GM12873 (cell line): ENCODE data around the gene BAHCC1.

Experiments
- CTCF ChIP-seq: IDR thresholded peaks from 2 replicates; pipeline ENCODE4 v1.5.1; 2012; ENCODE audit warnings: low read depth, mild to moderate bottlenecking, moderate library complexity, low read length, control low read depth; ENCODE audit not compliant: insufficient read depth; ENCODE audit errors: missing control alignments

The BAHCC1 gene

DNA sequence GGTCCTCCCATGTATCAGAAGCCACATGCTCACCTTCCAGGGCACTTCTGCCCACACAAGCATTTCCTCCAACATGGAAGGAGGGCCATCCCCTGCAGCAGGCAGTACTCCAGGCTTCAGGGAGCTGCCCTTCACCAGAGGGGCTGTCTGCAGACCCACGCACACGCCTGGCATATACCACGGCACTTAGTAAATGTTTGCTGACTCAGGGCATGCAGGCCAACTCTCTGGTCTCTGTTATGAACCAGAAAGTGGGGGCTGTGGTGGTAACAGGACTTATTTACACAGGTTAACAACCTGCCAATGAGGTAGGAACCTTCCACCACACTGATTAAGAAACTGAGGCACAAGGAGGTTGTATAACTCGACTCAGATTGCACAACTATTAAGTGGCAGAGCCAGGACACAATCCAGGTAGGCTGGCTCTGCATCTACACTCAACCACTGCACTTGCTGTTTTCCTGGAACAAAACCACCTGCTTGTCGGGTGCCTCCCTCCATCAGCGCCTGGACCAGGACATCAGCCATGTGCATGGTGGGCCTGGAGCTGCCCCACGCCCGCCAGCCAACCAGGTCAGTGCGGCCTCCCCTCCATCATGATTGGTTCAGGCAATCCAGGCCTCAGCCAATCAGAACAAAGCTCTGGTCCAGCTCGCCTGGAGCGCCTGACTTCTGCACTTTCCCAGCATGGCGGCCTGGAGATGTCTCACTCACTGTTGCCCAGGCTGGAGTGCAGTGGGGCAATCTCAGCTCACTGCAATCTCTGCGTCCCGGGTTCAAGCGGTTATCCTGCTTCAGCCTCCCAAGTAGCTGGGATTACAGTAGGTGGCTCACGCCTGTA is 98.2 kb downstream of the BAHCC1 start:
- TF ChIP-seq CTCF = no peak

DNA sequence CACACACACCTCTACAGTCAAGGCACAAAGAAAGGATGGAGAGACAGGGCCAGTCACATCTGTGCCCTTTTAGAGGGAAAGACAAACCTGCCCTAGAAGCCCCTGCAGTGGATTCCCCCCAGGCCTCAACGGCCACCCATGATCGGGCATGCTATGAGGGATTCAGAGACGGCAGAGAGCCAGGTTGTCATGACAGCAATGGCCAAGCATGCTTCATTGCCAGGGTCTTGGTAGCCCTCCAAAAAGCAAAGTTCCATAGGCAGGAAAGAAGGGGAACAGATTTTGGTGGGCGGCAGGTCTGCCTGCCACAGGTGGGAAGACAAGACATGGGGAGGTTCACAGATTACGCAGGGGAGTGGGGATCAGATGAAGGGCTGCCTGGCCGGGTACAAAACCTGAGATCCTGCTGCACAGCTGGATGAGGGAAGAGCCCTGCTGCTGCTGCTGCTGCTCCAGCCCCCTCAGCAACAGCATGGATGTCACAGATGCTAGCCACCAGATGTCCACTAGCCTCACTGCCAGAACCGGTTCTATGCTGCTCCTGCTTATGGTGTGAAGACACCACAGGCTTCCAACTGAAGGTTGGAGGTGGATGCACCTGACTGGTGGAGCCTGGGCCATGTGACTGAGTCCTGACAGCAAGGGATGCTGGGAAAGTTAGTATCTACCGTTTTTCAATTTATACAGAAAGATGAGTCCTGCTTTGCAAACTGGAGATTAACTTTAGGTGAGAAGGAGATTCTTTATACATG is 99.5 kb downstream of the BAHCC1 start:
- no peak for TF ChIP-seq CTCF

DNA sequence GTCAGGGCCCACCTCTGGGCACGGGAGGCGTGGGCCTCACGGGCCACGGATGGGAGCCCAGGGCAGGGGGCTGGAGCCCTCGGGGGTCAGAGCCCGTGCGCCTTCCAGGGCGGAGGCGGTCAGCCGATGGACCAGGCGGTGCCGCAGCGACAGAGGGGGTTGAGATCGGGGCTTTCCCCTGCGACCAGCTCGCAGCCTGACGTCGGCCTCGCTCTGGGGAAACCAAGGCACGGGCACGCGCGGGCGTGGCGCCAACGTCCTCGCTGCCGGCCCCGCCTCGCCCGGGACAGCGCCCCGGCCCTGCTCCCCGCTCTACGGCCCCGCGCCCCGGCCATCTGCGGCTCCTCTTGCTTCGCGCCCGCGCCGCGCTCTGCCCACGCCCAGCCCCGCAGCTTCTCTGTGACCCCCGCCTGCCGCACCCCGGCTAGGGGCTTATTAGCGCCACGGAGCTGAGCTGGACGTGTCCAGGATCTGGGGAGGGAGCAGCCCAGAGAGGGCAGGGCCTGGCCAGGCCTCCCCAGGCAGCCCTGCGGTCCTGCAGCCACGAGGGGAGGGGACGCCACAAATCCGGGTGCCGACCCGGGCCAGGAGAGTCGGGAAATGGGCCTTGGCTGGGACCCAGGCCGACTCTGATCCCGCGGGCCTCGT is 103.8 kb downstream of the BAHCC1 start:
- TF ChIP-seq CTCF = no peak

DNA sequence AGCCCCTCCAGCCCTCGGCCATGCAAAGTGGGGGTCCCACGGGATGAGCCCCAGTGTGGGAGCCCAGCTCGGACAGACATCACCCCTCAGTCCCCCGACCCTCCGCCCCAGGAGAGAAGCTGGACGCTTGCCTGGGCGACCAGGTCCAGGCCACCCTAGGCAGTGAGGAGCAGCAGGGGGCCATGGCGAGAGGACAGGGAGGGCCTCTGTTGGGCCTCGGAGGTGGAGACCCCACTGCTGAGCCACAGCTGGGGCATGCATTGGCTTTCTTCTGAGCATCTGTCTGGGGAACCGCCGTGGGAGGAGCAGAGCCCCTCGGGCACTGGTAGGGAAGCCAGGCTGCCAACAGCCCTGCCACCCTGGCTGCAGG is 104.3 kb downstream of the BAHCC1 start:
- no peak for TF ChIP-seq CTCF

DNA sequence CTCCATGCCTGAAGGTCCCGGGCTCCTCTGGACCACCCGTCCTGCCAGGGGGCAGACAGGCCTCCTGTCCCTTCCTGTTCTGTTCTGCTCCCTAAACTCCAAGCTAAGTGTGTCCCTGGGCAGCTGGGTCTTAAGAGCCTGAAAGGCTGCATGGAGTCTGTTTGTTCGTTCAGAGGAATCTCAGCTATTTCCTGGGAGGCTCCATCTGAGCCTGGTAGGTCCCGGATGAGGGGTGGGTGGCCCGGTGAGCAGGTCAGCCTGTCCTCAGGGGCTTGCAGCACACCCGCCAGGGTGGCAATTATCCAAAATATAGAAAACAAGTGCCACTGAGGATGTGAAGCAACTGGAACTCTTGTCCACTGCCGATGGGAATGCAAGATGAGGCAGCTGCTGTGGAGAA is 104.8 kb downstream of the BAHCC1 start:
- no peak for TF ChIP-seq CTCF

- no peak for TF ChIP-seq CTCF
Observed at GRCh38 chr17:81502471-81503017, 107.3 kb downstream of the BAHCC1 start.

DNA sequence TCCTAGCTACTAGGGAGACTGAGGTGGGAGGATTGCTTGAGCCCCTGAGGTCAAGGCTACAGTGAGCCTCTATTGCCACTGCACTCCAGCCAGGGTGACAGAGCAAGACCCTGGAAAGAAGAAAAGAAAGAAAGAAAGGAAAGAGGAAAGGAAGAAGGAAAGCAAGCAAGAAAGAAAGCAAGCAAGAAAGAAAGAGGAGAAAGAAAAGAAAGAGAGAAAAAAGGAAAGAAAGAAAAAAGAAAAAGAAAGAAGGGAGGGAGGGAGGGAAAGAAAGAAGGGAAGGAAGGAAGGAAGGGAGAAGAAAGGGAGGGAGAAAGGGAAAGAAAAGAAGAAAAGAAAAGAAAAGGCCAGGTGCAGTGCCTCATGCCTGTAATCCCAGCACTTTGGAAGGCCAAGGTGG is 108.4 kb downstream of the BAHCC1 start:
- TF ChIP-seq CTCF = no peak
